WTC11 (cell line): ENCODE data around the gene GABRG3.

Experiments
- CTCF ChIP-seq: fragments of 200-600 bp; IDR thresholded peaks from 2 replicates; pipeline ENCODE4 v1.8.0; 2022; ENCODE audit warnings: antibody characterized with exemption
- FOXJ3 ChIP-seq: sonication (generic); formaldehyde crosslinking; IDR thresholded peaks from 2 replicates; pipeline ENCODE4 v1.9.0; 2021; ENCODE audit warnings: missing genetic modification reagents, mild to moderate bottlenecking, borderline replicate concordance
- SMAD4 ChIP-seq: sonication (generic); formaldehyde crosslinking; IDR thresholded peaks from 2 replicates; pipeline ENCODE4 v1.8.0; 2022; ENCODE audit warnings: mild to moderate bottlenecking, missing genetic modification reagents

- TF ChIP-seq SMAD4 (CRISPR knock-in tag) (no peak), CTCF (no peak), FOXJ3 (CRISPR knock-in tag) (no peak)
These were observed 370.9 kb downstream of the GABRG3 start for GRCh38 chr15:27341780-27342343.
